Measurements from ENCODE around the gene NPC1.

- TF ChIP-seq POLR2A (IDR thresholded peaks at IDR 0.05; ENCODE audit: low read depth, low read length) (no peak), POLR2AphosphoS5 (IDR thresholded peaks at IDR 0.05; ENCODE audit: low read depth, low read length) (no peak), TAF1 (IDR thresholded peaks at IDR 0.05; ENCODE audit: borderline replicate concordance, low read depth, low read length) (no peak)
Measured at GRCh38 chr18:23578891-23579653, 7.2 kb downstream of the NPC1 start.
